Measurements from ENCODE around the gene CCR8. TPM values are rescaled to one million over a fixed set of nuclear protein-coding genes. Genes with fewer than 3 reads are reported as not detected.
A peak's percentile ranks its signal among the peaks of the same experiment; 100 is the strongest.
"Not testable (repeated sequence)": the region's sequence is repeated elsewhere in the genome, so short reads cannot be mapped to it uniquely, and the experiment has no call there.

CCR8 gene
- total RNA-seq, 1 donor from 2014 or later = 7.1 TPM

- Mint-ChIP-seq H3K9me3 (peaks cover 20% of the 10 kb centered on the region), H3K27me3 (ENCODE audit: insufficient read depth) (peaks cover 10% of the 10 kb centered on the region), H3K4me1 (ENCODE audit: low read depth) (peaks cover 66% of the 10 kb centered on the region), H3K4me3 (peak overlapping the region; percentile 69), H3K27ac (peak overlapping the region; percentile 85), H3K36me3 (ENCODE audit: low read depth) (peaks cover 11% of the 10 kb centered on the region)
- intact Hi-C loops (cut with micrococcal nuclease) = loop anchor here (1.0 to 5.0 kb wide), 2 partner anchors 43 to 141 kb away; partner anchors contain the start of gene RPSA
- no peak for DNase-seq (ENCODE audit: low spot score)
Observed at GRCh38 chr3:39362812-39363211, 33.3 kb downstream of the CCR8 start.

DNA sequence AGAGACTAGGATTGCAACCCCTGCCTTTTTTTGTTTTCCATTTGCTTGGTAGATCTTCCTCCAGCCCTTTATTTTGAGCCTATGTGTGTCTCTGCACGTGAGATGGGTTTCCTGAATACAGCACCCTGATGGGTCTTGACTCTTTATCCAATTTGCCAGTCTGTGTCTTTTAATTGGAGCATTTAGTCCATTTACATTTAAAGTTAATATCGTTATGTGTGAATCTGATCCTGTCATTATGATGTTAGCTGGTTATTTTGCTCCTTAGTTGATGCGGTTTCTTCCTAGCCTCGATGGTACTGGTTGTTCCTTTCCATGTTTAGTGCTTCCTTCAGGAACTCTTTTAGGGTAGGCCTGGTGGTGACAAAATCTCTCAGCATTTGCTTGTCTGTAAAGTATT, 40.9 kb downstream of the CCR8 start:
- intact Hi-C loops (cut with micrococcal nuclease); H3K4me3 Mint-ChIP-seq; H3K27ac Mint-ChIP-seq; H3K4me1 Mint-ChIP-seq (ENCODE audit: low read depth); DNase-seq (ENCODE audit: low spot score); H3K36me3 Mint-ChIP-seq (ENCODE audit: low read depth): not testable (repeated sequence)
- peaks cover 14% of the 10 kb centered on the region for H3K27me3 Mint-ChIP-seq (ENCODE audit: insufficient read depth)
- H3K9me3 Mint-ChIP-seq = peaks cover 12% of the 10 kb centered on the region

- no peak overlapping the region for H3K4me3 Mint-ChIP-seq
- peaks cover 6% of the 10 kb centered on the region for H3K9me3 Mint-ChIP-seq
- intact Hi-C loops (cut with micrococcal nuclease) = no loop called here
- H3K27me3 Mint-ChIP-seq (ENCODE audit: insufficient read depth) = peaks cover 9% of the 10 kb centered on the region
- peaks cover 11% of the 10 kb centered on the region for H3K36me3 Mint-ChIP-seq (ENCODE audit: low read depth)
- peaks cover 15% of the 10 kb centered on the region for H3K4me1 Mint-ChIP-seq (ENCODE audit: low read depth)
- no peak for DNase-seq (ENCODE audit: low spot score)
- H3K27ac Mint-ChIP-seq = no peak overlapping the region
Observed at GRCh38 chr3:39372833-39373232, 43.3 kb downstream of the CCR8 start.

DNA sequence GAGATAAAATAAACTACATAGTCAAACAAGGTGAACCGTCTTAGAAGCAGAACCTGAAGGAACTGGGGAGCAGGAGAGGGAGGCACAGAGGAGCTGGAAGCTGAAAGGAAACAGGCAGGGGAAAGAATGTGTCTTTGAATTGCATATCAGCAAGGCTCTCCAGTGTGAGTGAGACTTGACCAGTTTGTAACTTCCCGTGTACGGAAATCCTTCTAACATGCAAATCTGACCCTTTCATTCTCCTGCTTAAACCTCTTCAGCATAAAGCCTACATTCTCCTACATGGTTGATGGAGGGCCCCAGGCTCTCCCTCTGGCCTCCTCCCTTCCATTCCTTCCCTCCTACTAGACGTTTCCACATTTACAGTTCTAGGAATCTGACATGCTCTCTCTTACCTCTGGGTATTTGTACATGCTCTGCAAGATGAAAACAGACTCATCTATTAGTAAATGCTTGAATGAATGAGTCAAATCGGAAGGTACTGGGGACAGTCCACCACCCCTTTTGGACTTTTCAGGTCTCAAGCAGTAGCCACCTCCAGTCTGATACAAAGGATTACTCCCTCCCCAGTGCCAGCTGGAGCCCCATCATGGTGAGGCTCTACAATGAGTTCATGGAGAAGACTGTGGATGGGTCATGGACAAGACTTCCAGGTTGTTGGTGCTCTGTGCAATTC, 47.6 kb downstream of the CCR8 start:
- Mint-ChIP-seq H3K27me3 (ENCODE audit: insufficient read depth) (no peaks in the 10 kb centered on the region), H3K27ac (no peak overlapping the region), H3K4me1 (ENCODE audit: low read depth) (peaks cover 21% of the 10 kb centered on the region), H3K36me3 (ENCODE audit: low read depth) (peaks cover 8% of the 10 kb centered on the region), H3K9me3 (no peaks in the 10 kb centered on the region), H3K4me3 (no peak overlapping the region)
- no peak for DNase-seq (ENCODE audit: low spot score)
- intact Hi-C loops (cut with micrococcal nuclease) = no loop called here

DNA sequence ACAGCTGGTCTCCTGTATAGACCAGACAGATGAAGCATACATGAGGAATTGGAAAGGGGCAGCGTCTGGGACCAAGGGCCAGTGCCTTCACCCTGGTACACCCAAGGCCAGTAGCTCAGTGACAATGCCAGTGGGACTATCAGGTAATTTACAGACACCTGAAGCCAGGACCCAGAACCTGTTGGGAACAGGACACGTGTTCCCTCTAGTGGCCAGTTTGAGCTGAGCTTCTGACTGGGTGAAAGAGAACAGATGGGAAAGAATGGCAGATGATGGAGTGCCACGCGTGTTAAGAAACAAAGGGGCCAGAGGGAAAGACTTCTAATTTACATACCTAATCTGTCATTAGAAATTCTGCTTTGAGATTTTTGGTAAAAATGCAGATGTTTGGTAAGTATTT, 48.6 kb downstream of the CCR8 start:
- intact Hi-C loops (cut with micrococcal nuclease) = loop anchor here (1.0 to 2.0 kb wide), 6 partner anchors 31 to 277 kb away; no protein-coding TSS in a partner anchor
- no peak overlapping the region for H3K27ac Mint-ChIP-seq

DNA sequence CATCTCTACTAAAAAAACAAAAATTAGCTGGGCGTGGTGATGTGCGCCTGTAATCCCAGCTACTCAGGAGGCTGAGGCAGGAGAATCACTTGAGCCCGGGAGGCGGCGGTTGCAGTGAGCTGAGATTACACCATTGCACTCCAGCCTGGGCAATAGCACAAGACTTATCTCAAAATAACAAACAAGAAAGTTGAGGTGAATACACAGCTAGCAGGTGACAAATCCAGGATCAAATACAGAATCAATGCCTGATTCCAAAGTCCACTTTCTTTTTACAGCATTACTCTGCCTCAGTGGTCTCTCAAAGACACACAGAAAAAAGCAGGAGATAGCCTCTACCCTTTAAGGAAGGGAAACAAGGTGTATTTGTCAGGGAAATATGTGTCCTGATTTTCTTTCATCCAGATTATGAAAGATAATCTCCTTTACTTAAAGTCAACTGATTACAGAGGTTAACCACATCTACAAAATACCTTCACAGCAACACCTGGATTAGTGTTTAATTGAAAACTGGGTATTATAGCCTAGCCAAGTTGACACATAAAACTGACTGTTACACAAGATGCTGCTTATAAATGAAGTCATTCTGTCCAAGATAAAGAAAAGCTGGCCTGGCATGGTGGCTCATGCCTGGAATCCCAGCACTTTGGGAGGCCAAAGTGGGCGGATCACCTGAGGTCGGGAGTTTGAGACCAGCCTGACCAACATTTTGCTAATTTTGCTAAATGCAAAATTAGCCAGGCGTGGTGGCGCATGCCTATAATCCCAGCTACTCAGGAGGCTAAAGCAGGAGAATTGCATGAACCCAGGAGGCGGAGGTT, 49.7 kb downstream of the CCR8 start:
- peaks cover 21% of the 10 kb centered on the region for H3K4me1 Mint-ChIP-seq (ENCODE audit: low read depth)
- DNase-seq (ENCODE audit: low spot score) = no peak

More for the DNA sequence above, 48.6 kb downstream of the CCR8 start:
- DNase-seq (ENCODE audit: low spot score) = peak; percentile 56
- H3K4me1 Mint-ChIP-seq (ENCODE audit: low read depth) = peaks cover 21% of the 10 kb centered on the region
- H3K4me3 Mint-ChIP-seq = no peak overlapping the region
- H3K27me3 Mint-ChIP-seq (ENCODE audit: insufficient read depth) = no peaks in the 10 kb centered on the region
- peaks cover 8% of the 10 kb centered on the region for H3K36me3 Mint-ChIP-seq (ENCODE audit: low read depth)
- H3K9me3 Mint-ChIP-seq = no peaks in the 10 kb centered on the region

DNA sequence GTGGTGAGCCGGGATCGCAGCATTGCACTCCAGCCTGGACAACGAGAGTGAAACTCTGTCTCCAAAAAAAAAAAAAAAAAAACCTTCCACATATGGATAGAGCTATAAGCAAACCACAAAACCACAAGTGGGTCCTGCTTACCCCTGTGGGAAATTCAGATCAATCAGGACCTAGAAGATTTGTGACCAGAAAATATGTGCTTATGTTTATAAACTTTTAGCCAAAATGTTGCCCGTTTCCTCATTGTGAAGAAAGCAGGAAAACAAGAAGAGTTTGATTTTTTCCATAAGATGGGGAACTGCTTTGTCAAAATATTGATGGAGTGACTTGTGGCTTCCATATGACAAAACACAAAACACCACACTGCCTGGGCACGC, 50.3 kb downstream of the CCR8 start:
- H3K4me1 Mint-ChIP-seq (ENCODE audit: low read depth) = peaks cover 21% of the 10 kb centered on the region
- no peaks in the 10 kb centered on the region for H3K27me3 Mint-ChIP-seq (ENCODE audit: insufficient read depth)
- no peak for DNase-seq (ENCODE audit: low spot score)
- H3K9me3 Mint-ChIP-seq = no peaks in the 10 kb centered on the region
- intact Hi-C loops (cut with micrococcal nuclease) = loop anchor here (2.0 to 10.0 kb wide), 5 partner anchors 33 to 1242 kb away; partner anchors contain the start of genes ACAA1, EXOG, MYD88 and OXSR1
- no peak overlapping the region for H3K4me3 Mint-ChIP-seq
- peaks cover 10% of the 10 kb centered on the region for H3K36me3 Mint-ChIP-seq (ENCODE audit: low read depth)
- H3K27ac Mint-ChIP-seq = no peak overlapping the region

More for the DNA sequence above, 49.7 kb downstream of the CCR8 start:
- Mint-ChIP-seq H3K27ac (no peak overlapping the region), H3K9me3 (no peaks in the 10 kb centered on the region), H3K4me3 (no peak overlapping the region), H3K36me3 (ENCODE audit: low read depth) (peaks cover 8% of the 10 kb centered on the region), H3K27me3 (ENCODE audit: insufficient read depth) (no peaks in the 10 kb centered on the region)
- intact Hi-C loops (cut with micrococcal nuclease) = loop anchor here (1.0 to 2.0 kb wide), 6 partner anchors 32 to 278 kb away; no protein-coding TSS in a partner anchor

- no peak overlapping the region for H3K4me3 Mint-ChIP-seq
- DNase-seq (ENCODE audit: low spot score) = no peak
- no peaks in the 10 kb centered on the region for H3K27me3 Mint-ChIP-seq (ENCODE audit: insufficient read depth)
- H3K36me3 Mint-ChIP-seq (ENCODE audit: low read depth) = peaks cover 11% of the 10 kb centered on the region
- peaks cover 31% of the 10 kb centered on the region for H3K4me1 Mint-ChIP-seq (ENCODE audit: low read depth)
- intact Hi-C loops (cut with micrococcal nuclease) = loop anchor here (5.0 to 10.0 kb wide), 3 partner anchors 887 to 1244 kb away; partner anchors contain the start of genes ACAA1, EXOG, MYD88 and OXSR1
- peak overlapping the region; percentile 14 for H3K27ac Mint-ChIP-seq
- no peaks in the 10 kb centered on the region for H3K9me3 Mint-ChIP-seq
Observed at GRCh38 chr3:39381432-39381831, 51.9 kb downstream of the CCR8 start.

Other genes with a start within 250 kb of the CCR8 start
- gene GORASP1, start 222.1 kb upstream of the CCR8 start, total RNA-seq = 26.6 and 35.6 TPM in 2 replicates
- gene TTC21A, start 222.0 kb upstream of the CCR8 start, total RNA-seq = 0.83 and 1.0 TPM in 2 replicates
- 33.4 and 34.3 TPM in 2 replicates for gene CSRNP1, start 176.1 kb upstream of the CCR8 start, total RNA-seq
- 2.4 and 3.0 TPM in 2 replicates for gene XIRP1, start 137.1 kb upstream of the CCR8 start, total RNA-seq
- 0.44 and 0.64 TPM in 2 replicates for gene CX3CR1, start 49.7 kb upstream of the CCR8 start, total RNA-seq
- gene SLC25A38, start 53.7 kb downstream of the CCR8 start, total RNA-seq = 40.0 and 43.1 TPM in 2 replicates
- 1,750 and 1,765 TPM in 2 replicates for gene RPSA, start 77.0 kb downstream of the CCR8 start, total RNA-seq
- not detected in 2 replicates for gene MOBP, start 138.0 kb downstream of the CCR8 start, total RNA-seq